GM13976 (cell line): Measurements from ENCODE around the gene FCRL5.

Source experiments
- DNase-seq: peaks from one replicate; pipeline ENCODE4 v3.0.0; 2012; ENCODE audit warnings: low spot score
- CTCF ChIP-seq: IDR thresholded peaks from 2 replicates; pipeline ENCODE4 v1.5.1; 2012; ENCODE audit warnings: borderline replicate concordance, mild to moderate bottlenecking; ENCODE audit not compliant: insufficient read depth; ENCODE audit errors: extremely low read depth, missing control alignments, control extremely low read depth
- in situ Hi-C: fragments of 300-500 bp; cut with MboI; formaldehyde crosslinking; loops from one replicate; pipeline ENCODE4 v1.12.0; 2022; ENCODE audit warnings: low sequenced_read_pairs, mixed read lengths, inconsistent platforms; ENCODE audit not compliant: unreplicated experiment

Gene FCRL5

GRCh38 chr1:157499521-157499920 is 52.8 kb downstream of the FCRL5 start:
- DNase-seq = no peak
- no peak for TF ChIP-seq CTCF
- in situ Hi-C loops = no loop called here

- in situ Hi-C loops = no loop called here
- no peak for TF ChIP-seq CTCF
- DNase-seq = no peak
Observed at GRCh38 chr1:157498736-157499090, 53.6 kb downstream of the FCRL5 start.

GRCh38 chr1:157497987-157498735 is 54.2 kb downstream of the FCRL5 start:
- in situ Hi-C loops = no loop called here
- no peak for TF ChIP-seq CTCF
- DNase-seq = no peak

- TF ChIP-seq CTCF = no peak
- no peak for DNase-seq
- in situ Hi-C loops = no loop called here
Observed at GRCh38 chr1:157497284-157497683, 55.0 kb downstream of the FCRL5 start.

- in situ Hi-C loops = no loop called here
- DNase-seq = peak; percentile 49
- peak; percentile 82 for TF ChIP-seq CTCF
Observed at GRCh38 chr1:157496121-157496526, 56.2 kb downstream of the FCRL5 start.

GRCh38 chr1:157495285-157495684 is 57.0 kb downstream of the FCRL5 start:
- in situ Hi-C loops = no loop called here
- no peak for TF ChIP-seq CTCF

More at GRCh38 chr1:157495285-157495684, 57.0 kb downstream of the FCRL5 start:
- no peak for DNase-seq
